ENCODE results near the gene PRSS36. TPM values are rescaled to one million over a fixed set of nuclear protein-coding genes. Genes with fewer than 3 reads are reported as not detected.
A peak's percentile ranks its signal among the peaks of the same experiment; 100 is the strongest.

Gene PRSS36
- total and polyA plus RNA-seq, 7 donors, result 0.83 to 10.2 (median 4.7) TPM

- Histone ChIP-seq H3K4me1 (peaks cover 0 to 13% (median 3%) of the 10 kb centered on the region in 4 donors), H3K4me3 (peak overlapping the region in 1 of 4 donors; percentile 24), H3K36me3 (peaks cover 22 to 27% (median 25%) of the 10 kb centered on the region in 4 donors), H3K27ac (peak overlapping the region in 1 of 4 donors; percentile 7), H3K9me3 (no peaks in the 10 kb centered on the region), H3K27me3 (peaks cover 5 to 22% (median 6%) of the 10 kb centered on the region in 3 donors)
- intact Hi-C loops (cut with DNase I), result no loop called here
- no peak for DNase-seq
- TF ChIP-seq CTCF (IDR thresholded peaks at IDR 0.05) (peak in 1 of 4 experiments; percentile 30), POLR2A (IDR thresholded peaks at IDR 0.05) (peak in 1 of 2 donors; percentile 27), EP300 (IDR thresholded peaks at IDR 0.05) (no peak)
- WGBS, 2 donors, result 10 to 47% methylated on average over 18 of the region's 18 CpGs
Observed at GRCh38 chr16:31134625-31135534, 15.0 kb downstream of the PRSS36 start.

- TF ChIP-seq EP300 (IDR thresholded peaks at IDR 0.05), result no peak
- TF ChIP-seq POLR2A (IDR thresholded peaks at IDR 0.05), result no peak
- no peak for TF ChIP-seq CTCF (IDR thresholded peaks at IDR 0.05)
- TF ChIP-seq POLR2AphosphoS5 (IDR thresholded peaks at IDR 0.05), result no peak
- H3K9me3 ChIP-seq, result no peaks in the 10 kb centered on the region
- intact Hi-C loops (cut with DNase I), result no loop called here
- DNase-seq, result no peak
- no peak overlapping the region for H3K27ac ChIP-seq
- WGBS, 2 donors, result 11 to 53% methylated on average over 5 of the region's 5 CpGs
- H3K27me3 ChIP-seq, result peaks cover 5 to 22% (median 6%) of the 10 kb centered on the region in 3 donors
- peaks cover 30 to 34% (median 32%) of the 10 kb centered on the region in 4 donors for H3K36me3 ChIP-seq
- H3K4me3 ChIP-seq, result peak overlapping the region in 1 of 4 donors; percentile 24
- peaks cover 0 to 20% (median 6%) of the 10 kb centered on the region in 4 donors for H3K4me1 ChIP-seq
Observed at GRCh38 chr16:31134091-31134571, 15.7 kb downstream of the PRSS36 start.

- intact Hi-C loops (cut with DNase I), result no loop called here
- Histone ChIP-seq H3K4me1 (peaks cover 0 to 22% (median 8%) of the 10 kb centered on the region in 4 donors), H3K36me3 (peaks cover 34 to 45% (median 38%) of the 10 kb centered on the region in 4 donors), H3K4me3 (no peak overlapping the region), H3K27ac (no peak overlapping the region), H3K9me3 (no peaks in the 10 kb centered on the region), H3K27me3 (peaks cover 5 to 22% (median 6%) of the 10 kb centered on the region in 3 donors)
- no peak for DNase-seq
- whole genome bisulfite sequencing, 2 donors, result 64 to 90% methylated on average over 6 of the region's 6 CpGs
- TF ChIP-seq POLR2A (IDR thresholded peaks at IDR 0.05) (no peak), EP300 (IDR thresholded peaks at IDR 0.05) (no peak), CTCF (IDR thresholded peaks at IDR 0.05) (no peak), POLR2AphosphoS5 (IDR thresholded peaks at IDR 0.05) (no peak)
Observed at GRCh38 chr16:31133046-31133501, 16.8 kb downstream of the PRSS36 start.

- TF ChIP-seq POLR2A (IDR thresholded peaks at IDR 0.05), result no peak
- TF ChIP-seq CTCF (IDR thresholded peaks at IDR 0.05), result no peak
- TF ChIP-seq EP300 (IDR thresholded peaks at IDR 0.05), result no peak
- TF ChIP-seq POLR2AphosphoS5 (IDR thresholded peaks at IDR 0.05), result no peak
Observed at GRCh38 chr16:31132303-31132979, 17.4 kb downstream of the PRSS36 start.

More at GRCh38 chr16:31132303-31132979, 17.4 kb downstream of the PRSS36 start:
- no peak for DNase-seq
- Histone ChIP-seq H3K9me3 (no peaks in the 10 kb centered on the region), H3K27ac (no peak overlapping the region), H3K4me3 (no peak overlapping the region), H3K27me3 (peaks cover 5 to 22% (median 6%) of the 10 kb centered on the region in 3 donors), H3K36me3 (peaks cover 40 to 51% (median 44%) of the 10 kb centered on the region in 4 donors), H3K4me1 (peaks cover 0 to 22% (median 8%) of the 10 kb centered on the region in 4 donors)
- intact Hi-C loops (cut with DNase I), result no loop called here
- 58 to 86% methylated on average over 20 of the region's 20 CpGs for WGBS, 2 donors

Measured in sigmoid colon (tissue), 7 donors.